Measurements from ENCODE around the gene DUSP15.
"Not testable (repeated sequence)": the region's sequence is repeated elsewhere in the genome, so short reads cannot be mapped to it uniquely, and the experiment has no call there.

The DUSP15 gene

GRCh38 chr20:31820228-31820627 is 50.1 kb downstream of the DUSP15 start:
- DNase-seq: no peak

- DNase-seq: no peak
Measured at GRCh38 chr20:31819083-31819784, 51.1 kb downstream of the DUSP15 start, which contains the start of gene MYLK2. MYLK2 (plus strand) TSS chr20:31819356; CDS start chr20:31819581, 225 bp downstream.

- no peak for DNase-seq
Measured at GRCh38 chr20:31818376-31818908, 51.9 kb downstream of the DUSP15 start.

- DNase-seq: no peak
Measured at GRCh38 chr20:31817461-31817860, 52.9 kb downstream of the DUSP15 start.

GRCh38 chr20:31816221-31816620 is 54.1 kb downstream of the DUSP15 start:
- DNase-seq: no peak

- DNase-seq: no peak
Measured at GRCh38 chr20:31815408-31816188, 54.7 kb downstream of the DUSP15 start.

- DNase-seq: not testable (repeated sequence)
Measured at GRCh38 chr20:31814142-31814541, 56.2 kb downstream of the DUSP15 start.

GRCh38 chr20:31813611-31814010 is 56.7 kb downstream of the DUSP15 start:
- no peak for DNase-seq

GRCh38 chr20:31811796-31812728 is 58.3 kb downstream of the DUSP15 start:
- DNase-seq: no peak

- DNase-seq: no peak
Measured at GRCh38 chr20:31811198-31811597, 59.1 kb downstream of the DUSP15 start.

Data from inflammatory macrophage (primary cell).